Right lobe of liver (tissue), 4 donors: ENCODE data around the gene FIGNL1.

Experiments
- POLR2A ChIP-seq: fragments of 450-650 bp; IDR thresholded peaks from one replicate; pipeline ENCODE4 v1.6.1; 2017; ENCODE audit warnings: antibody characterized with exemption, mild to moderate bottlenecking
- TF ChIP-seq, protein P1 (sequence below), 4 donors: fragments of 200-600 bp in 3 of 4; fragments of 450-650 bp in 1 of 4; IDR thresholded peaks; one replicate each; pipeline versions ENCODE4 v1.5.1 to v1.8.0; 2016 to 2022; ENCODE audit warnings: antibody characterized with exemption in 4 of 4, mild to moderate bottlenecking in 2 of 4
- donor health status: DM: no; HTN: no; CAD: no.
- donor health status: DM: no; HTN: no; CAD: no.
- donor health status: DM: no; HTN: yes; CAD: no.

- TF ChIP-seq, protein P1, sequence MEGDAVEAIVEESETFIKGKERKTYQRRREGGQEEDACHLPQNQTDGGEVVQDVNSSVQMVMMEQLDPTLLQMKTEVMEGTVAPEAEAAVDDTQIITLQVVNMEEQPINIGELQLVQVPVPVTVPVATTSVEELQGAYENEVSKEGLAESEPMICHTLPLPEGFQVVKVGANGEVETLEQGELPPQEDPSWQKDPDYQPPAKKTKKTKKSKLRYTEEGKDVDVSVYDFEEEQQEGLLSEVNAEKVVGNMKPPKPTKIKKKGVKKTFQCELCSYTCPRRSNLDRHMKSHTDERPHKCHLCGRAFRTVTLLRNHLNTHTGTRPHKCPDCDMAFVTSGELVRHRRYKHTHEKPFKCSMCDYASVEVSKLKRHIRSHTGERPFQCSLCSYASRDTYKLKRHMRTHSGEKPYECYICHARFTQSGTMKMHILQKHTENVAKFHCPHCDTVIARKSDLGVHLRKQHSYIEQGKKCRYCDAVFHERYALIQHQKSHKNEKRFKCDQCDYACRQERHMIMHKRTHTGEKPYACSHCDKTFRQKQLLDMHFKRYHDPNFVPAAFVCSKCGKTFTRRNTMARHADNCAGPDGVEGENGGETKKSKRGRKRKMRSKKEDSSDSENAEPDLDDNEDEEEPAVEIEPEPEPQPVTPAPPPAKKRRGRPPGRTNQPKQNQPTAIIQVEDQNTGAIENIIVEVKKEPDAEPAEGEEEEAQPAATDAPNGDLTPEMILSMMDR (IDR thresholded peaks at IDR 0.05), result no peak
- no peak for TF ChIP-seq POLR2A
Observed at GRCh38 chr7:50431722-50432305, 18.3 kb downstream of the FIGNL1 start.
